Kidney epithelial cell (primary cell): Measurements from ENCODE around the gene CDYL. TPM values are rescaled to one million over a fixed set of nuclear protein-coding genes. Genes with fewer than 3 reads are reported as not detected.

Source experiments
- DNase-seq: peaks from one replicate; pipeline ENCODE4 v3.0.0-alpha.2; 2010; ENCODE audit warnings: low read depth
- H3K27me3 ChIP-seq: 2 replicates; pipeline ENCODE4 v1.6.0; 2011; ENCODE audit warnings: low read length; ENCODE audit not compliant: control insufficient read depth, insufficient read depth
- H3K36me3 ChIP-seq: 2 replicates; pipeline ENCODE4 v1.5.1; 2011; ENCODE audit warnings: low read length; ENCODE audit not compliant: control insufficient read depth, insufficient read depth
- H3K4me3 ChIP-seq: 2 replicates; pipeline ENCODE4 v1.5.1; 2011; ENCODE audit warnings: low read depth, mild to moderate bottlenecking, control low read depth, low read length
- CTCF ChIP-seq: IDR thresholded peaks from 2 replicates; pipeline ENCODE4 v1.5.1; 2011; ENCODE audit warnings: mild to moderate bottlenecking, moderate library complexity, low read length, control low read depth, inconsistent platforms; ENCODE audit not compliant: insufficient read depth, poor library complexity, severe bottlenecking
- total RNA-seq: library from RNA; depleted of rRNA; stranded (reverse); fragments of >200 nt; gene quantifications from 2 replicates; pipeline ENCODE4 v1.2.3, GENCODE V29; 2015

CDYL gene
- total RNA-seq, 1 donor from 2014 or later, result 46.7 TPM

DNA sequence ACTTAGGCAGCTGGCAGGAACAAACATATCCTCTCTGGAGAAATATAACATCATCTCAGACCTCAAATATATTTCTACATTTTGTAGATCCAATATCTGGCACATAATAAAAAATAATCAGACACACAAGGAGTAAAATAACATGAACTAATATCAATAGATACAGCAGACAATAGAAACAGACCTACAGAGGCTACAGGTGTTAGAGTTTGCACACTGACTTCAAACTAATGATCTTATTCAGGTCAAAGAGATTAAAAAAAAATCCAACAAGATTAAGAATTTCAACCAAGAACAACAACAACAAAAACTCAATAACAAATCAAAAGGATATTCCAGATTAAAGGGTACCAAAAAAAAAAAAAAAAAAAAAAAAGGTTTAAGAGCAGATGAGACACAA, 13.9 kb upstream of the CDYL start:
- no peak overlapping the region for H3K4me3 ChIP-seq
- H3K36me3 ChIP-seq, result no peaks in the 10 kb centered on the region
- DNase-seq, result no peak
- TF ChIP-seq CTCF, result no peak
- H3K27me3 ChIP-seq, result no peaks in the 10 kb centered on the region

DNA sequence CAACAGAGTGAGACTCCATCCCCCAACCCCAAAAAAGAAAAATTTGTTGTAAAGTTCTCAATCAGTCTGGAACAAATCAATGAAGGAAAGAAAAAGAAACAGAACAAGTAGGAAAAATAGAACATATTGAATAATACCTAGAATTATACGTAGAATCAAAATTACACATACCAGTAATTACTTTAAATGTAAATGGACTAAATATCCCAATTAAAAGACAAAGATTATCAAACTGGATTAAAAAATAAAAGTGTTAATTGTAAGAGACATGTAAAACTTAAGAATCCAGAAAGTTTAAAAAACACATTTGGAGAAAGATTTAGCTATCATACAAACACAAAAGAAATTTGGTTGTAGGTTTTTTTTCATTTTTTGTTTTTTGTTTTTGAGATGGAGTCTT, 12.3 kb upstream of the CDYL start:
- no peak for DNase-seq
- Histone ChIP-seq H3K36me3 (no peaks in the 10 kb centered on the region), H3K27me3 (no peaks in the 10 kb centered on the region), H3K4me3 (no peak overlapping the region)
- no peak for TF ChIP-seq CTCF

- Histone ChIP-seq H3K4me3 (no peak overlapping the region), H3K36me3 (no peaks in the 10 kb centered on the region), H3K27me3 (no peaks in the 10 kb centered on the region)
- DNase-seq, result no peak
- TF ChIP-seq CTCF, result no peak
These were observed 7.4 kb upstream of the CDYL start for GRCh38 chr6:4768815-4769214.

- Histone ChIP-seq H3K36me3 (no peaks in the 10 kb centered on the region), H3K4me3 (no peak overlapping the region), H3K27me3 (no peaks in the 10 kb centered on the region)
- no peak for DNase-seq
- no peak for TF ChIP-seq CTCF
These were observed 3.5 kb upstream of the CDYL start for GRCh38 chr6:4772750-4773149.

DNA sequence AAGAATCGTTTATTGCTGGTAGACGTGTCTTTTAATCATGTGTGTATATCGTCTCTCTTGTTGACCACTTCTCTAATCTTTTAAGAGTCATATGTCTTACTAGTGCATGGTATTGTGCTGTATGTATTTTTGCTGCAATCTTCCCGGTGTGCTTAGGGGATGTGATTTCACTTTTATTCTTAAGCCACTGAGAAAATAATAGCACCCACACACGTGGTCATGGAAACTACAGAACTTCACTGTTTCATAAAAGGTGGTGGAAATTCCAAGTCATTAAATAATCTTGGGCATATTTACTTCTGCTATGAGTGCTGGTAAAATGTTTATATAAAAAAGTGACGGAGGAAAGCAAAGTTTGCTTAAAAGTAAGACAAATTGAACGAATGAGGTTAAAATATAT, 3.0 kb upstream of the CDYL start:
- DNase-seq, result no peak
- Histone ChIP-seq H3K36me3 (no peaks in the 10 kb centered on the region), H3K27me3 (no peaks in the 10 kb centered on the region), H3K4me3 (no peak overlapping the region)
- no peak for TF ChIP-seq CTCF

- no peak for DNase-seq
- no peak for TF ChIP-seq CTCF
- H3K4me3 ChIP-seq, result no peak overlapping the region
- no peaks in the 10 kb centered on the region for H3K27me3 ChIP-seq
- no peaks in the 10 kb centered on the region for H3K36me3 ChIP-seq
These were observed 1.9 kb upstream of the CDYL start for GRCh38 chr6:4774296-4774695.
